ENCODE results near the gene STARD8.
"Not testable (repeated sequence)": the region's sequence is repeated elsewhere in the genome, so short reads cannot be mapped to it uniquely, and the experiment has no call there.

STARD8 gene

GRCh38 chrX:68647156-68647957 lies at the start of gene STARD8:
TSS of gene STARD8 (plus strand) at chrX:68647666. CDS start at chrX:68647883, 217 bp downstream.
- no peak for DNase-seq

GRCh38 chrX:68598841-68599240 lies 48.6 kb upstream of the STARD8 start:
- no peak for DNase-seq

DNA sequence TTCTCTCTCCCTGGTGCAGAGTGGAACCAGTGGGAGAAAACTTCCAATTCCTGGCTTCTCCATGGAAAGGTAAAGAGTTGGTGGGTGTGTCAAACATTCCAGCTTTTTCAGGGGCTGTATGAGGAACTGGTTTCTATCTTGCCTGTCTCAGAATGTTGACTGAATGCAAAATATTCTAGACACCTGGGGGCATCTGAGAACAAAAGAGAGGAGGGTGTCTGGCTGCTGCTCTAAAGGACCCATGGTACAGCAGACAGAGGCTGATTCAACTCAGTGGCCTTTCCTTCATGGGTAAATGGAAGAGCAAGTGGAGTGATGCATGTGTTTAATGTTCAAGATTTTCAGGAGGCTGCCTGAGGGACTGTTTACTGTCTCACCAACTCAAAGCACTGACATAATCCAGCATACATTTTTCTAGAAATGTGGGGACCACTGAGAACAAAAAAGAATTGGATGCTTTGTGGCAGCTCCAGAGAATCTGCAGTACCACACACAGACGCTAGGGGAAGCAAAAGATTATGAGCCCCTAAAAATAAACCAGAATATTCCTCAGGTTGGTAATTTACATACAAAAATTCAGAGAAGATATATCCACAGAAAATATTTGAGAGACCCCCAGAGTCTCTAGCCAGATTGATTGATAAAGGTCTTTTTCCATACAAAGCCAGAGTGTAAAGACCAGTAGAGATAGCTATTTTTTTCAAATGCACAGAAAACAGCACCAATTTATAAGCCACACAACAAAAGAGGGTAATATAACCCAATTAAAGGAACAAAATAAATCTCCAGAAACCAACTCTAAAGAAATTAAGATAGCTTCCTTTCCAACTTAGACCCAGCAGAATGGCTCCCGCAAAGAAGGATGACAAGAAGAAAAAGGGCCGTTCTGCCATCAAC lies 48.0 kb upstream of the STARD8 start:
- no peak for DNase-seq

DNA sequence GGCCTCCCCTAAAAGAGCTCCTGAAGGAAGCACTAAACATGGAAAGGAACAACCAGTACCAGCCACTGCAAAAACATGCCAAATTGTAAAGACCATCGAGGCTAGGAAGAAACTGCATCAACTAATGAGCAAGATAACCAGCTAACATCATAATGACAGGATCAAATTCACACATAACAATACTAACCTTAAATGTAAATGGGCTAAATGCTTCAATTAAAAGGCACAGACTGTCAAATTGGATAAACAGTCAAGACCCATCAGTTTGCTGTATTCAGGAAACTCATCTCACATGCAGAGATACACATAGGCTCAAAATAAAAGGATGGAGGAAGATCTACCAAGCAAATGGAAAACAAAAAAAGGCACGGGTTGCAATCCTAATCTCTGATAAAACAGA lies 43.2 kb upstream of the STARD8 start:
- DNase-seq: not testable (repeated sequence)

- not testable (repeated sequence) for DNase-seq
Observed at GRCh38 chrX:68614733-68615132, 32.7 kb upstream of the STARD8 start.

GRCh38 chrX:68627986-68628385 lies 19.5 kb upstream of the STARD8 start:
- DNase-seq: no peak

- not testable (repeated sequence) for DNase-seq
Observed at GRCh38 chrX:68629936-68630335, 17.5 kb upstream of the STARD8 start.

DNA sequence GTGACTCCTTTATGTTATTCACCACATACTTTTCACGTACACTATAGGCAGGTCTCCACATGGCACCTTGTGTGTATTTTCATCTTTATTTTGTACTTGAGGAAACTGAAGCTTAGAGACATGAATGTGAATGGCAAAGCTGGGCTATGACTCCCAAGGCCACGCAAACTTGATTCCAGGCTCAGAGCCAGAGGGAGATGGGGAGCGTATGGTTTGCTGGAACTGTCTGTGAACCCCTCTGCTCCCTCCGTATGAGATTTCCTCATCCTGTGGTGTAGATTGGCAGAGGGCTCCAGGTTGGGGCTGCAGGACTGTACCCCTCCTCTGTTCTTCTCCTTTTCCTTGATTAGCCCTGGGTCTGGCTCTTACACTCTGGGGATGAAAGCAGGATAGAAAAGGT lies 16.1 kb upstream of the STARD8 start:
- DNase-seq: no peak

DNA sequence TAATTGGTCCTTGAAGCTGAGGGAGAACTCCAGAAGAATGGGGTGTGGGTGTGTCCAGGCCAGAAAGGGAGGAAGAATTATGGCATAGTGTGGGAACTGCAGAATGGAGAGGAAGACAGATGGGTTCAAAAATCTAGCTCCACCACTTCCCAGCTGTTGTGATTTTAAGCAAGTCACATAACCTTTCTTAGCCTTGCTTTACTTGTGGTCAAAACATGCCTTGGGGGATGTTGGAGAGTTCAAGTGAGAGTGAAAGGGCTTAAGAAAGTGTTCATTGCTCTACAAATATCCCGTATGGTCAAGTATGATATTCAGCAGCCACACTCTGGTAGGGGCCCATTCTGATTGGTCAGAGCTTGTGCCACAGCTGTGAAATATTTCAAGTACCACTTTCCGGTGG lies 15.0 kb upstream of the STARD8 start:
- DNase-seq: no peak

DNA sequence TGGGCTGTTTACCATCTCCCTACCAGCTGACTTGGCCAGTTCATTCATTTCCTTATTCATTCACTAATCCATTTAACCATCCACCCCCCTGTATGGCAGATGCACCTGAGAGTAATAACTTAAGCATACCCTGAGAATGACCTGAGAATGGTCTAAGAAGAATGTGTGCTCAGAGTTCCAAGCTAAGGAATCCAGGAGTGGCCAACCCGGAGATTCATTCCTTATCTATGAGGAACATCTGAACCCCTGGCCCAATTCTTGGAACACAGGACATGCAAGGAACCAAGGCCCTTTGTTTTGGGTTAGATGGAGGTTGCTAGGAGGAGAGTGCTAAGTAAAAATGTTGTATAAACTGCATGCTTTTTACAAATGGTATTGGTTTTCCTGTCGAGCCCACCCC lies 13.5 kb upstream of the STARD8 start:
- DNase-seq: no peak

- no peak for DNase-seq
Observed at GRCh38 chrX:68634649-68635227, 12.7 kb upstream of the STARD8 start.

DNA sequence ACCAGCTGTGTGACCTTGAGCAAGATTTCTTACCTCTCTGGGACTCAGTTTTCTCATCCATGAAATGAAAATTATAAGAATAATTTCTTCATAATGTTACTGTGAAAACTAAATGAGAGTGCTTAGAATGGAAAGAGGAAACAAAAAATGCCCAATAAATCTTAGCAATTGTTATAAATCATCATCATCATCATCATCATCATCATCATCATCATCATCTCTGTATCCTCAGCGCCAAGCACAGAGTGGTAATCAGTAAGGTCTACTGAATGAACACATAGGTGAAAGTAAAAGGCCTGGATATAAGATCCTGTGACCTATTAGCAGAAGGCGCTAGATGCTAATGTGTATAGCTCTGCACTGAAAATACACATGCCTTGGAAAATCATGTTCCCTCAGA lies 6.8 kb upstream of the STARD8 start:
- DNase-seq: no peak

DNA sequence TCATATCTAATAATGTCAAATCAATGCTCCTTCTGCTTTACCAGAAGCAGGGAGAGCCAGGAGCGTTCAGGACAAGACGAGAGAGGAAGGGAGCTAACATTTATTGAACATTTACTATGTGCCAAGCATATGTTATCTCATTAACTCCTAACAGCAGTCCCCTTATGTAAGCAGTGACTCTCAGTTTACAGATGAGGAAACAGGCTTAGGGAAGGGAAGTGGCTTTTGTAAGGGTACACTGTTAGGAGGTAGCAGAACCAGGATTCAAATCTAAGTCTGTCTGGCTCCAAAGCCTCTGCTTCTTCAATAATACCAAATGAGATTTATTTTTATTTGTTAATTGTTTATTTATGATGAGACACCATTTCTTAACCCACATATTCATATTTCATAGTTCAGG lies 2.6 kb upstream of the STARD8 start:
- DNase-seq: no peak

- DNase-seq: no peak
Observed at GRCh38 chrX:68646421-68646820, 1.0 kb upstream of the STARD8 start.

- DNase-seq: no peak
Observed at GRCh38 chrX:68648960-68649359, 1.5 kb downstream of the STARD8 start.

DNA sequence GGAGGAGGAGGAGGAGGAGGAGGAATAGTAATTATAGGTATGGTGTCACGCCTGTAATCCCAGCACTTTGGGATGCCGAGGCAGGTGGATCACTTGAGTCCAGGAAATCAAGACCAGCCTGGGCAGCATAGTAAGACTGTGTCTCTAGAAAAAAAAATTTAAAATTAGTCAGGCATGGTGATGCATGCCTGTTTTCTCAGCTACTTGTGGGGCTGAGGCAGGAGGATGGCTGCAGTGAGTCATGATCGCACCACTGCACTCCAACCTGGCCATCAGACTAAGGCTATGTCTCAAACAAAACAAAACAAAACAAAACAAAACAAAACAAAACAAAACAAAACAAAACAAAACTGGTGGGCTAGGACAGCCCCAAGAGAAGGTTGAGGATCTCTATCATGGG lies 3.0 kb downstream of the STARD8 start:
- no peak for DNase-seq

DNA sequence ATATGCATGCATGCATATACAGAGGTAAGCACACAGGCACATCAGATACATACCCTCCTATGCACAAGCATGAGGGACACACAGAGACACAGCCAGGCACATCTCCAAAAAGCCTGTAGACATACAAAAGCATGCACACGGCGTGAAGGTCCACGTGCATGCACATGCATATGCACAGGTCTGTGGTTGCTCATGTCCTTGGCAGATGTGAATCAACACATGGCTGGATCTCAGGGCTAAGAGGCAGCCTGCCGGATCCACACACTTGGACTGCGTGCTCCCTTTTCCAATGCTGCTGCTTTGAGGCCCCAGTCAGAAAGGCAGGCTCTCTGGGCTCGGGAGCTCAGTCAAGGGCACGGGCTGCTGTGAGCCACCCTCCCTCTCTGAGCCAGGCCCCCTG lies 3.6 kb downstream of the STARD8 start:
- no peak for DNase-seq

DNA sequence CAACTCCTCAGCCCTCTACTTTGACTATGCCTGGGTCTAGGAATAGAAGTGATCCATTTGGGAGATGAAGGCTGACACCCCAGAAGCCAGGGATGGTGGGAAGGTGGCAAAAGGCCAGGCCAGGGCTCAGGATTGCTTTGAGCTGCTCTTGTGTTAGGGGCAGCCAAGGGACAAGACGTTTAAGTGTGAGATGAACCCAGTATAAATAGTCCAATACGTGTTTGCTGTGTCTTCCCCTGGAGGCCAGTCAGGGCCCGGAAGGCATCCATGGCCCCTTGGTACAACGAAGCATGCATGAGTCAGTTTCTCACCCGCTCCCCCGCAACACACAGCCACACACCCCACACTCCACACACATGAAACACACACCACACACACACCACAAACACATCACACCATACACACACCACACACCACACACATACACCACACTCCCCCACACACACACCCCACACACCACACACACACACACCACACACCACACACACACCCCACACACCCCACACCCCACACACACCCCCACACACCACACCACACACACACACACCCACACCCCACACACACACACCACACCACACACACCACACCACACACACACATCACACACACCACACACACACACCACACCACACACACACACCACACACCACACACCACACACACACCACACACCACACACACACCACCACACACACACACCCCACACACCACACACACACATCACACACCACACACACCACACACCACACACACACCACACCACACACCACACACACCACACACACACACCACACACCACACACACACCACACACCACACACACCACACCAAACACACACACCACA lies 5.1 kb downstream of the STARD8 start:
- no peak for DNase-seq

GRCh38 chrX:68654693-68655092 lies 7.2 kb downstream of the STARD8 start:
- no peak for DNase-seq

DNA sequence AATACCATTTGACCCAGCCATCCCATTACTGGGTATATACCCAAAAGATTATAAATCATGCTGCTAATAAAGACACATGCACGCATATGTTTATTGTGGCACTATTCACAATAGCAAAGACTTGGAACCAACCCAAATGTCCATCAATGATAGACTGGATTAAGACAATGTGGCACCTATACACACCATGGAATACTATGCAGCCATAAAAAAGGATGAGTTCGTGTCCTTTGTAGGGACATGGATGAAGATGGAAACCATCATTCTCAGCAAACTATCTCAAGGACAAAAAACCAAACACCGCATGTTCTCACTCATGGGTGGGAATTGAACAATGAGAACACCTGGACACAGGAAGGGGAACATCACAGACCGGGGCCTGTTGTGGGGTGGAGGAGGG lies 9.0 kb downstream of the STARD8 start:
- DNase-seq: not testable (repeated sequence)

DNA sequence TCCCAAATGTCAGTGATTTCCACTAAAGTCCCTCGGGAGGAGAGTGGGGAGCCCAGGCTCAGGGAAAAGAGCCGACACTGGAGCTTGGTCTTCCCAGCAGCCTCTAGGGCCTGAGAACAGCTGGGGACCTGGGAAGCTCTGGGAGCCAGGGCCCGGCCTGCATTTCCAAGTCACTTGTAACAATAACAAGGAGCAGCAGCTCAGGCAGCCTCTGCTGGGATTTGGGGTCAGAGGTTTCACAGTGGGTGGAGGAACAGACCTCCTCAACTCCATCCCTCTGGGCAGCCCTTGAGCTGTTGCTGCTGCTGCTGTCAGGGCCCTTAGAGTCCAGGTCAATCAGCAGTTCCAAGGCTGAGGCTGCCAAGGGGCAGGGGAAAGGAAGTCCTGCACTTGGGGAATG lies 11.1 kb downstream of the STARD8 start:
- DNase-seq: no peak

DNA sequence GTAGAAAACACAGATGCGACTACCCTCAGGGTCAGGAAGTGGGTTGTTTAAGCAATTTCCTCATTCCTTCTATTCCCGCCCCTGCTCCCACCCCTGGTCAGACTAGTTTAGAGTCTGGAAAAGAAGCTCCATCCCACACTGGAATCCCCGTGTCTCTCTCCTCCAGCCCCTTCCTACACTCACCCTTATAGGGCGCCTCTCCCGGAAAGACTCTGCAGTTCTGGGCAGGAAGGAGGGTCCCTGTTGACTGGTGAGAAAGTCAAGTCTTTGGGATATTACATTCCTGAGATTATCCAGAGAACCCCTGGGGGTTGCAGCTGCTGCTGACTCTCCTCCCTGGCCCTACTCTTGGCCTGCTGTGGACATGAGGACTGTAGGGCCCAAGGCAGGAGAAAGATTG lies 11.9 kb downstream of the STARD8 start:
- DNase-seq: no peak

DNA sequence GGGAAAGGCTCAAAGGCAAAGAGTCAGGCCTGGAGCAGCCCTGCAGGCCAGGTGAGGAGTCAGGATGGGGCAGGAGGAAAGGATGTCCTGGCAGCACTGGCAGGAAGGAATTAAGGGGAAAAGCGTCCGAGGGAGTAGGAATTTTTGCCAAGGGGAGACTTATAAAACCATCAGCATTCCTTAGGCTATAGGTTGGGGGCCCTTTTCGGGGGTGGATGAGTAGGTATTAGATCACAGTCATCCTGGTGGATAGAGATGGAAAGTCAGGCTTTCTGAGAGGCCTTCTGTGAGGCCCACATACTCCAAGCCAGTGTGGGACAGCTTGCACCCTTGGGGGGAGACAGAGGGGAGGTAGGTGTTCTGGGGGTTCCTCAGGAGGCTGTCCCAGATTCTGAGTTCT lies 12.3 kb downstream of the STARD8 start:
- no peak for DNase-seq
